Calu3 (cell line): ENCODE measurements around the gene MAN1C1. TPM values are rescaled to one million over a fixed set of nuclear protein-coding genes. Genes with fewer than 3 reads are reported as not detected.

Experiments
- BruUV-seq: library from RNA; stranded (reverse); fragments of 400-500 nt; replicated peaks from 2 replicates; lab custom pipeline; 2021; lab: Mats Ljungman, UMichigan
- CTCF ChIA-PET: fragments of 300-600 bp; sonication (Branson Sonifier 250); formaldehyde crosslinking; loops from one replicate; lab custom pipeline; 2022; ENCODE audit warnings: antibody characterized with exemption; lab: Charles Lee
- DNase-seq: peaks from one replicate; pipeline ENCODE4 v3.0.0; 2022
- H3K27ac Mint-ChIP-seq: one replicate; pipeline ENCODE4 v1.8.0; 2022; ENCODE audit warnings: mixed read lengths; ENCODE audit not compliant: unreplicated experiment
- H3K27me3 Mint-ChIP-seq: one replicate; pipeline ENCODE4 v1.8.0; 2022; ENCODE audit warnings: mixed read lengths; ENCODE audit not compliant: unreplicated experiment
- H3K36me3 Mint-ChIP-seq: one replicate; pipeline ENCODE4 v1.8.0; 2022; ENCODE audit warnings: mild to moderate bottlenecking, moderate library complexity, mixed read lengths; ENCODE audit not compliant: insufficient read depth, unreplicated experiment
- H3K4me1 Mint-ChIP-seq: one replicate; pipeline ENCODE4 v1.8.0; 2022; ENCODE audit warnings: mild to moderate bottlenecking, low read depth, mixed read lengths; ENCODE audit not compliant: unreplicated experiment
- H3K4me3 Mint-ChIP-seq: one replicate; pipeline ENCODE4 v1.8.0; 2022; ENCODE audit warnings: mild to moderate bottlenecking, low read depth, moderate library complexity, mixed read lengths; ENCODE audit not compliant: unreplicated experiment
- H3K9me3 Mint-ChIP-seq: one replicate; pipeline ENCODE4 v1.8.0; 2022; ENCODE audit warnings: low read depth, mixed read lengths; ENCODE audit not compliant: unreplicated experiment
- CTCF ChIP-seq: fragments of 200-600 bp; IDR thresholded peaks from one replicate; pipeline ENCODE4 v1.8.0; 2022; ENCODE audit warnings: antibody characterized with exemption; ENCODE audit not compliant: unreplicated experiment
- intact Hi-C: fragments of 100-400 bp; cut with micrococcal nuclease; formaldehyde crosslinking; loops from one replicate; pipeline ENCODE4 v1.10.0; 2022; ENCODE audit not compliant: unreplicated experiment
- total RNA-seq: library from RNA; stranded (reverse); gene quantifications from 2 replicates; pipeline ENCODE4 v1.2.3, GENCODE V29; 2022

MAN1C1 gene
- total RNA-seq, 1 experiment from 2014 or later = 0.14 TPM

DNA sequence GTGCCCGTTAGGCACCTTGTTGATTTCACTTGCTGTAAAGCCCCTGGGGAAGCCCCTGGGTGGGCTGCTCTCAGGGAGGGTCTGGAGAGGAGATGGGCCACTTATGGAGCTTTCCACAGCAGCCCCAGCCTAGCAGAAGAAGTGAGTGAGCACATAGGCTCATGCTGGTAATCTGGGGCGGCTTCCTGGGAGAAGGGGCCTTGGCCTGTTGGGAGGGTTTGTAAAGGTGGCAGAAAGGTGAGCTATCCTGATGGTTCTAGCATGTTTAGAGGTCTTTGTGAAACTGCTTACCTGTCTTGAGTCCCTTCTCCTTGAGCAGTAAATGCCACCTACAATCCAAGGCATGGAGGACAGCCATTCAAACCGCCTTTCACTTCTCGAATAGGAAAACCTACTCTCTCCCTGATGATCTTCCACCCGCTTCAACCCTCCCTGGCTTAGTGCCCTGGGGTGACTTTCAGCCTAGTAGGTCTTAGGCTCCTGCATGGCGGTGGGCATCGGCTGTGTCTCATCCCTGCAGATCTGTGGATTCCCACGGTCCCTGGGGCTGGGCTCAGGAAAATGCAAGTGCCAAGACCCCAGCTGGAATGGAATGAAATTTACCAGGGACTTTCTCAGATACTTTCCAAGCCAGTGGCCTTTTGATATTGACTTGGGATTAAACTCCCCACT is 95.8 kb downstream of the MAN1C1 start:
- Mint-ChIP-seq H3K36me3 (no peaks in the 10 kb centered on the region), H3K9me3 (no peaks in the 10 kb centered on the region), H3K4me3 (no peak overlapping the region), H3K27me3 (peaks cover under 1% of the 10 kb centered on the region), H3K4me1 (peaks cover 10% of the 10 kb centered on the region), H3K27ac (no peak overlapping the region)
- TF ChIP-seq CTCF = no peak
- intact Hi-C loops = no loop called here
- CTCF ChIA-PET = no interaction called here
- no peak for DNase-seq
- no TSS peak for BruUV-seq

DNA sequence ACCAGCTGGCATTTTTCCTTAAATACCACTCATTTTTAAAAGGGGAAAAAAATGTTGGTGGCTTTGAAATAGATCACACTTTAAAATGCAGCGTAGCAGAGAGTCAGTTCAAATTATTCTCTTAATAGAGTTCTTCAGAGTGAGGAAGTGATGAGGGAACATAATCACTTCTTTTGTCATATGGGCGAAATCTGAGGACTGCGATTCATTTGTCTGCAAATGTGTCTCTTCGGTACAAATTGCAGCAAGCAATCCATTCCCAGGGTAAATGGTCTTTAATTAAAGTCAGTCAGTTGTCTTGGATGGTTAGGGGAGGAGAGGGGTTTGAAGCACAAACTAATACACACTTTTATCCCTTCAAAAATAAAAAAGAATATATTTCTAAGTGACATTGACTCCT is 97.4 kb downstream of the MAN1C1 start:
- BruUV-seq = no TSS peak
- CTCF ChIA-PET = interaction anchor here (0.6 to 1.0 kb wide), 2 partner anchors 19 to 141 kb away, joined by 3 to 4 read pairs; no protein-coding TSS in a partner anchor
- Mint-ChIP-seq H3K9me3 (no peaks in the 10 kb centered on the region), H3K36me3 (no peaks in the 10 kb centered on the region), H3K4me1 (peaks cover 10% of the 10 kb centered on the region), H3K27ac (no peak overlapping the region), H3K4me3 (no peak overlapping the region), H3K27me3 (peaks cover 12% of the 10 kb centered on the region)
- no peak for TF ChIP-seq CTCF
- intact Hi-C loops = no loop called here
- no peak for DNase-seq

GRCh38 chr1:25714372-25714931 is 97.9 kb downstream of the MAN1C1 start:
- intact Hi-C loops = no loop called here
- no peak for TF ChIP-seq CTCF
- H3K4me1 Mint-ChIP-seq = peaks cover 10% of the 10 kb centered on the region
- peaks cover 12% of the 10 kb centered on the region for H3K27me3 Mint-ChIP-seq
- CTCF ChIA-PET = interaction anchor here (0.6 to 1.0 kb wide), 2 partner anchors 19 to 142 kb away, joined by 3 to 4 read pairs; no protein-coding TSS in a partner anchor
- peak; percentile 6 for DNase-seq
- H3K36me3 Mint-ChIP-seq = no peaks in the 10 kb centered on the region
- no peaks in the 10 kb centered on the region for H3K9me3 Mint-ChIP-seq
- H3K27ac Mint-ChIP-seq = no peak overlapping the region
- H3K4me3 Mint-ChIP-seq = no peak overlapping the region
- no TSS peak for BruUV-seq

DNA sequence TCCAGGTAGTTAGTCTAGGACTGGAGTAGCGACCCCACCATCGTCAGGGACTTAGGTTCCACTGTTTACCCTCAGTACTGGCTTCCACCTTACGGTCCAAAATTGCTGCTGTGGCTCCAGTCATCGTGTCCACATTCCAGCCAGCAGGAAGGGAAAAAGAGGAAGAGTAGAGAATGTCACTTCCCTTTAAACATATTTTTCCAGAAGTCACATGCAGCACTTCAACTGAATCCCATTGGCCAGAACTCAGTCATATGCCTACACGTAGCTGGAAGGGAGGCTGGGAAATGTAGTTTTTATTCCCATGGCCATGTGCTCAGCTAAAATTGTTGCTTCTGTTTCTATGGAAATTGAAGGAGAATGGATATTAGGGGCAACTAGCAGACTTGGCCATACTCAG is 99.3 kb downstream of the MAN1C1 start:
- CTCF ChIA-PET = no interaction called here
- no peak for DNase-seq
- no peaks in the 10 kb centered on the region for H3K36me3 Mint-ChIP-seq
- no peak overlapping the region for H3K27ac Mint-ChIP-seq
- no TSS peak for BruUV-seq
- intact Hi-C loops = no loop called here
- H3K27me3 Mint-ChIP-seq = peaks cover 14% of the 10 kb centered on the region
- TF ChIP-seq CTCF = no peak
- no peak overlapping the region for H3K4me3 Mint-ChIP-seq
- H3K4me1 Mint-ChIP-seq = peaks cover 10% of the 10 kb centered on the region
- H3K9me3 Mint-ChIP-seq = no peaks in the 10 kb centered on the region
